GM18526 (cell line): Measurements from ENCODE around the gene CLASP1.

Experiments
- POLR2A ChIP-seq: IDR thresholded peaks from 3 replicates; pipeline ENCODE4 v1.6.1; 2011; ENCODE audit not compliant: insufficient read length; ENCODE audit errors: extremely low read depth

The CLASP1 gene

GRCh38 chr2:121468936-121469335, 180.3 kb downstream of the CLASP1 start:
- no peak for TF ChIP-seq POLR2A

- no peak for TF ChIP-seq POLR2A
Measured at GRCh38 chr2:121459291-121459690, 190.0 kb downstream of the CLASP1 start.

GRCh38 chr2:121456325-121456724, 192.9 kb downstream of the CLASP1 start:
- no peak for TF ChIP-seq POLR2A

GRCh38 chr2:121455446-121455845, 193.8 kb downstream of the CLASP1 start:
- no peak for TF ChIP-seq POLR2A

GRCh38 chr2:121454549-121455090, 194.6 kb downstream of the CLASP1 start:
- TF ChIP-seq POLR2A, result no peak

GRCh38 chr2:121451398-121451797, 197.9 kb downstream of the CLASP1 start:
- no peak for TF ChIP-seq POLR2A

GRCh38 chr2:121450301-121450700, 199.0 kb downstream of the CLASP1 start:
- TF ChIP-seq POLR2A, result no peak

GRCh38 chr2:121446647-121447241, 202.5 kb downstream of the CLASP1 start:
- no peak for TF ChIP-seq POLR2A

- TF ChIP-seq POLR2A, result no peak
Measured at GRCh38 chr2:121442889-121443288, 206.4 kb downstream of the CLASP1 start.

- no peak for TF ChIP-seq POLR2A
Measured at GRCh38 chr2:121436918-121437317, 212.3 kb downstream of the CLASP1 start.

GRCh38 chr2:121435790-121436189, 213.5 kb downstream of the CLASP1 start:
- TF ChIP-seq POLR2A, result no peak

GRCh38 chr2:121431214-121431613, 218.0 kb downstream of the CLASP1 start:
- TF ChIP-seq POLR2A, result no peak

- TF ChIP-seq POLR2A, result no peak
Measured at GRCh38 chr2:121429927-121430520, 219.2 kb downstream of the CLASP1 start.

GRCh38 chr2:121429119-121429903, 220.0 kb downstream of the CLASP1 start:
- no peak for TF ChIP-seq POLR2A

- no peak for TF ChIP-seq POLR2A
Measured at GRCh38 chr2:121427187-121427689, 222.0 kb downstream of the CLASP1 start.

- no peak for TF ChIP-seq POLR2A
Measured at GRCh38 chr2:121420486-121420885, 228.8 kb downstream of the CLASP1 start.

- TF ChIP-seq POLR2A, result no peak
Measured at GRCh38 chr2:121419081-121419699, 230.1 kb downstream of the CLASP1 start.
